Activated CD4-positive, alpha-beta T cell treated with anti-CD3 and anti-CD28 coated beads, Interleukin-2, amount 50 U/mL, for 1 hour (primary cell): ENCODE results near the gene KCNC3.
A peak's percentile ranks its signal among the peaks of the same experiment; 100 is the strongest.
"Not testable (repeated sequence)": the region's sequence is repeated elsewhere in the genome, so short reads cannot be mapped to it uniquely, and the experiment has no call there.

Experiments used
- DNase-seq: peaks from one replicate; pipeline ENCODE4 v3.0.0-alpha.2; 2020

KCNC3 gene

GRCh38 chr19:50353487-50353880, 24.3 kb upstream of the KCNC3 start:
- not testable (repeated sequence) for DNase-seq

DNA sequence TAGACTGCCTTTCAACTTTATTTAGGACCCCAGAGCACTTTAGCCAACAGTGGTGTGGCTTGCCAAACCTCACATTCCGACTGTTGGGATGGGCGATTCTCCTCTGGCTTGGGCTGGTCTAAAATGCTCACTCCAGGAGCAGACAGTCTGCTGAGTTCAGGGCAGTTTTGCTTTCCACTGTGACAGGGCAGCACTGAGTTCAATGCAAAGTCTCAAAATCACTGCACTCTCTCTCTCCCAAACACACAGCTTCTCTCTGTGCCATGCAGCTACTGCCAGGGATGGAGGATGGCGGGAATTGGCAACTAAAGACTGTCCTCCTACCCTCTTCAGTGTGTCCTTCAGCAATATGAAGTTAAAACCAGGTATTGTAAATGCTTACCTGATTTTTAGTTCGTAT, 23.1 kb upstream of the KCNC3 start:
- DNase-seq = no peak

DNA sequence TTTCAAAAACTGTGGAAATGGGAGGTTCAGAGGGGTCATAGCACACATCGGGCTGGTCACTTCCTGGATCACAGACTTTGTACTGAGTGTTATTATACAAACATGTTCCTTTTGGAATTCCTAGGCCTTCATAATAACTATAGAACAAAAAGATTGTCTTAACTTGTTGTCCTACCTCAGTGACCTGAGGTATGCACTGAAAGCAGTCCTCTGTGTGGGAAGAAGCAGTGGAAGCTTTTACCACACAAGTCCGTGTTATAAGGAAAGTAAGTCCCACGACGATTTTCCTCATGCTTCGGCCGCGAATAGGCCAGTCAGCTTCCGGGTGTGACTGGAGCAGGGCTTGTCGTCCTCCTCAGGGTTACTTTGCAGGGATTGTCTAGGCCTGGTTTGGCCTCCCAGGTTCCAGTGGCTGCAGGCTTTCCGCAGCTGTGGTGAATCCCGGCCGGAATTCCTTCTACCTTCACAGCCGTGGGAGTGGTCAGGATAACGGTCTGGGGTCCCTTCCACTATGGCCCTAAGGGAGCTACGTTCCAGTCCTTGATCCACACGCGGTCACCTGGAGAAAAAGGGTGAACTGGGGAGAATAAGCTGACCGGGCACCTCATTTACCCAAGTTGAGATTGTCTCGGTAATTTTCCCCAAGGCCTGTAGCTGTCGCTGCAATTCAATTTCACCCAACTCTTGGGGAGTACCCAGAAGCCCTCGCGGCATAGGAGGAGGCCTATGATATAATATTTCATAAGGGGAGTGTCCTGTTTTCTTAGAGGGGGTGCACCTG, 20.3 kb upstream of the KCNC3 start:
- DNase-seq = no peak

GRCh38 chr19:50347089-50347581, 18.0 kb upstream of the KCNC3 start:
- DNase-seq = not testable (repeated sequence)

DNA sequence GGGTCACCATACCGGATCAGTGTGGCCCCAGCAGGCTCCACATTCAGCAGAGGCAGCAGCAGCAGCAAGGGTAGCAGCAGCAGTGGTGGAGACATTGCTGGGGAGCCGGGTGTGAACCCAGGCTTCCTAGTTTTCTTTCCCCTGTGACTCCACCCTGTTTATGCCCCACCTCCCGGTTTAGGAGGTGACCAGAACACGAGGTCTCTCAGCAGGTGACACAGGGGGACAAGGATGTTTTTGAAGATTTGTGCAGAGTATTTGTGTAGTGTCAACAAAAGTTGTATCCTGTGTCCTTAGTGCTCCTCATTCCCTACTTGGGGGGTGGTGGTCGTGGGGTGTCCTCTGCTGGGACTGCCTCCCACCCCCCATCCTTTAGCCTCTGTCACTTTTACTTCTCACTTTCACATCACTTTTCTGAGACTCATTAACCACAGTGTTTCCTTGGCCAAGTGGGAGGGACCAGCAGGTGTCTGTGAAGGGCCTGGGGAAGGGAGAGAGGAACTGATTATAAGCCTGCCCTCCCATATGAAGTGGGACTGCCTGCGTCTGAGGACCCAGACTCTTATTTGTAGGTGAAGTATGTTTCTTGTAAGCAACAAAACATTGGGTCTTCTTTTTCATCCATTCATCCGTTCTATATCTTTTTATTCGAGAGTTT, 15.6 kb upstream of the KCNC3 start:
- no peak for DNase-seq

DNA sequence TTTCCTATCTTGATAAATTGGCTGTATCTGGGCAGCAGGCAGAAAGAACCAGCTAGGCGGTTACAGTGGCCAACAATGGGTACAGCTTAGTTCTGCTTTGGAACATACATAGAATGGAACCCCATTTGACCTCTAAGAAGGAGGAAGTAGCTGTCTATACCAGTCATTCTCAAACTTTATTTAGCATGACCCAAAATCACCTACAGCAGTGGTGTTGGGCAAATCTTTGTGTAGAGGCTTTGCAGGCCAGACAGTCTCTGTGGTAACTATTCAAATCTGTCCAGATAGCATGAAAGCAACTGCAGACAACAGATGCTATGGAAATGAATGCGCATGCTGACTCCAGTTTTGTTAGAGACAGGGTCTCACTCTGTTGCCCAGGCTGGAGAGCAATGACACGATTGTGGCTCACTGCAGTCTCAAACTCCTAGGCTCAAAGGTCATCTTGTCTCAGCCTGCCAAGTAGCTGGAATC, 12.0 kb upstream of the KCNC3 start:
- no peak for DNase-seq

DNA sequence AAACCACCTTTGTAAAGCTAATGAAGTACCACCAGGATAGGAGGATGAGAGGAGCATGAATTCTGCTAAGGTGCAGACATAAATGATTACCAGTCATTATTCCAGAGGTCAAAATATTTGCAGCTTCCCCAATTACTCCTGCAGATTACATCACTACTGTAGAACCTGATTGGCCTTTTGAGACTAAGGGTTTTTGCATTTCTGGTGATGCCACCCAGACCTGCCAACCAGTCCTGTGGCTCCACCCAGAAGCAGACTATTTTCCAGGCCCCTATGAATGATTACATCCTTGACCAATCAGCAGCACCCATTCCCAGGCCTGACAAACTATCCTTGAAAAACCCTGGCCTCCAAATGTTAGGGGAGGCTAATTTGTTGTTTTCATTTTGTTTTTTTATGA, 11.2 kb upstream of the KCNC3 start:
- DNase-seq = no peak

- DNase-seq = not testable (repeated sequence)
Observed at GRCh38 chr19:50337031-50337430, 7.9 kb upstream of the KCNC3 start.

- DNase-seq = no peak
Observed at GRCh38 chr19:50334741-50335421, 5.7 kb upstream of the KCNC3 start.

DNA sequence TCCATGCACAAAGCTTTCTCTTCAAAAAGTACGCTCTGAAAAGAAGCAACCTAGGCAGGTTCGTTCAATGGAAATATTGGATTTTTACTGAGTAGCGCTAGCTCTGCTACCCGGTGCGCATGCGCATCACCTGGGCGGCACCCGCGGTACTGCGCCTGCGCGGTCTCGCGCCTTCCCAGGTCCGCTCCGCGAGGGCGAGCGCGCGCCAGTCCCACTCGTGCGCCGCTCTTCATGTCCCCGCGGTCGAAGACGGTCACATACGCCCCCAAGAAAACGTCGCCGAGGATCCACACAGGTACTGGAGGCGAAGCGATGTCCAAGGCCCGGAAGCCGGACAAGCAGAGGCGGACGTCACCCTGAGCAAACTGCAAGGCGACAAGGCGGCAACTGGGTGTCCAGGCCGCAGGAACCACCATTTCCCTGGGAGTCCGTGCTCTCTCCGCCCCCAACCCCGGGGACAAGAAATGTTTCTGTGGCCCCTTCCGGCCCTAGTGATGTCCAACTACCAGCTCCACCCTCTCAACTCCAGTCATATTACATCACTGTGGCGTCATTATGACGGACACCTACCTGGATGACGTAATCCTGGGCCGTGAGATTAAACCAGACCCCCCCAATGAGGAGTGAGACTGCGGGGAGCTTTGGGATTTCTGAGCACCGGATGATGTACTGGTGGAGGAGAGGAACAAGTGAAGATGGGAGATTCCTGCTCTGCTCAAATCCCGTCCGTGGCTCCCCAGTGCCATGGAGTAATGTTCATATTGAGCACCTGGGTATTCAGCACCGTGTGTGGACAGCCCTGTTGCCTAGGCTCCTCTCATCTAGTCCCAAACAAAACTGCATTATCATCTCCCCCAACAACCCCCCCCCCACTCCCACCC, 4.8 kb upstream of the KCNC3 start:
- peak; percentile 78 for DNase-seq

- DNase-seq = peak; percentile 88
Observed at GRCh38 chr19:50333235-50333736, 4.1 kb upstream of the KCNC3 start.

DNA sequence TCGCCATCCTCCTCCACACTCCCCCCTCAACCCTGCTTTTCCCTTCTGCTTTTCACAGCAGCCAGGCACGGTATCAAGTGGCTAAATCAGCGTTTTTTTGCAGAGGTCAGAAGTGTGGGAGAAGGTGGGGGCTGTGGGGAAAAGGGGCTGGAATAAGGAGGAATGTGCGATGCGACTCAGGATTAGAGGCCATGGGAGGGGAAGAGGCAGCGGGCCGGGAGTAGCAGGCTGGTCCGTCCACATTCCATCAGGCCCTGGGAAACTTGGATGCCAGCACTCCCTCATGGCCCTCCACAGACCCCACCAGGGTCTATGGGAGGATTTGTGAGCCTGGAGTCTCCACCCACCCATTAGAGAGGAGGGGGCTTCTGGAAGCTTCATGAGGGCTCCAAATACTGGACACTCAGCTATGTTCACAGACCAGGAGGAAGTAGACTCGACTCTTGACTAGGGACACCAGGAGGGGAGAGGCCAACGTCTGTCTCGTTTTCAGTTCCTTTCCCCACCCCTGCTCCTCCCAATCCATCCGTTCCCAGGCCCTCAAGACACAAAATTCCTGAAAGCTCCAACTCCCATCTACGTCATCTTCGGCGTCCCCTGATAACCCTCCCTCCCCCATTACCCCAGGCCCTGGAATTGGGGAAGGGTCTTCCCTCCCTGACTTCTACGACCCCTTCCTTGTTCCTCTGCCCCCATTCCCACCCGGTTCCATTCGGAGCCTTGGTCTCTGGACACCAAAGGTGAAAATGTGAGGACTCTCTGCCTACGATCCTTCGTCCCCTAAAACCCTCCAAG, 3.3 kb upstream of the KCNC3 start:
- no peak for DNase-seq

DNA sequence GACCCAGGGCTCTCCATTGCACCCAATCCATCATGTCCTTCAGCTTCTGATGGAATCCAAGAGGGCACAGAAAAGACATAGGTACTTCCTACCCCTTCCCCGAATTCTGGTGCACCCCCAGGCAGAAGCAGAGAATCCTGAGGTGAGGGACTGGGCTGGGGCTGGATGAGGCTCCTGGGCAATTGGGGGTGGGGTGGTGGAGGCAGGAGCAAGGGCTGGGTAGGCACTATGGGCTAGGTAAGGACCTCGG, 2.7 kb upstream of the KCNC3 start:
- no peak for DNase-seq

- no peak for DNase-seq
Observed at GRCh38 chr19:50331221-50331993, 2.2 kb upstream of the KCNC3 start.

- peak; percentile 77 for DNase-seq
Observed at GRCh38 chr19:50330365-50331078, 1.3 kb upstream of the KCNC3 start.

DNA sequence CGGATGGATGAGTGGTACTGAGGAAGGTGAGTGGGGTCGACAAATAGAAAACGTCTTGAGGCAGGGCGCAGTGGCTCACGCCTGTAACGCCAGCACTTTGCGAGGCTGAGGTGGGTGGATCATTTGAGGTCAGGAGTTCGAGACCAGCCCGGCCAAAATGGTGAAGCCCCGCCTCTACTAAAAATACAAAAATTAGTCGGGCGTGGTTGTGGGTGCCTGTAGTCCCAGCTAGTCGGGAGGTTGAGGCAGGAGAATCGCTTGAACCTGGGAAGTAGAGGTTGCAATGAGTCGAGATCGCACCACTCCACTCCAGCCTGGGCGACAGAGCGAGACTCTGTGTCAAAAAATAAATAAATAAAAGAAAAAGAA, 733 bp upstream of the KCNC3 start:
- not testable (repeated sequence) for DNase-seq

DNA sequence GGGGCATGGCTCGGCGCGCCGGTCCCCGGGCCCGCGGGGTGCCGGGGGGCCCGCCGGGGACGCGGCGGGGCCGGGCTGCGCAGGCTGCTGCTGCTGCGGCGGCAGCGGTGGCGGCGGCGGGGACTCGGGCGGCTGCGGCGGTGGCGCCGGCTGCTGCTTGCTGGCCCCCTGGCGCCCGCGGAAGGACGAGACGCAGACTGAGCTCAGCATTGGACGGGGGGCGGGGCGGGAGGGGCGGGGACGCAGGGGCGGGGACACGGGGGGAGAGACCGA, 368 bp downstream of the KCNC3 start:
- no peak for DNase-seq

- DNase-seq = no peak
Observed at GRCh38 chr19:50328224-50328872, 829 bp downstream of the KCNC3 start.

- no peak for DNase-seq
Observed at GRCh38 chr19:50327461-50328223, 1.5 kb downstream of the KCNC3 start.
